ENCODE data around the gene FBXO30.

Gene FBXO30

GRCh38 chr6:145816392-145816791 is 1.8 kb upstream of the FBXO30 start:
- H3K4me1 ChIP-seq (ENCODE audit: control insufficient read depth in 1 of 2, insufficient read depth in 2 of 2, low read length in 2 of 2): peaks cover 6 to 13% of the 10 kb centered on the region in 2 donors
- peak overlapping the region; percentile 97 for H3K27ac ChIP-seq (ENCODE audit: low read length)
- H3K27me3 ChIP-seq (ENCODE audit: low read depth, low read length): no peaks in the 10 kb centered on the region
- H3K4me3 ChIP-seq (ENCODE audit: low read depth in 1 of 2, low read length in 2 of 2): peak overlapping the region in 1 of 2 donors; percentile 87
- no peaks in the 10 kb centered on the region for H3K9me3 ChIP-seq (ENCODE audit: control insufficient read depth in 1 of 2, low read length in 2 of 2)
- peaks cover 0 to 4% of the 10 kb centered on the region in 2 donors for H3K36me3 ChIP-seq (ENCODE audit: control insufficient read depth in 1 of 2, insufficient read depth in 2 of 2, low read length in 2 of 2)

GRCh38 chr6:145815309-145816274 is 997 bp upstream of the FBXO30 start:
- Histone ChIP-seq H3K27ac (ENCODE audit: low read length) (peak overlapping the region; percentile 97), H3K4me1 (ENCODE audit: control insufficient read depth in 1 of 2, insufficient read depth in 2 of 2, low read length in 2 of 2) (peaks cover 12 to 17% of the 10 kb centered on the region in 2 donors), H3K4me3 (ENCODE audit: low read depth in 1 of 2, low read length in 2 of 2) (peak overlapping the region; percentile 87 to 92), H3K9me3 (ENCODE audit: control insufficient read depth in 1 of 2, low read length in 2 of 2) (no peaks in the 10 kb centered on the region), H3K27me3 (ENCODE audit: low read depth, low read length) (no peaks in the 10 kb centered on the region), H3K36me3 (ENCODE audit: control insufficient read depth in 1 of 2, insufficient read depth in 2 of 2, low read length in 2 of 2) (peaks cover 0 to 4% of the 10 kb centered on the region in 2 donors)

GRCh38 chr6:145814035-145814500 is 527 bp downstream of the FBXO30 start:
- Histone ChIP-seq H3K27me3 (ENCODE audit: low read depth, low read length) (no peaks in the 10 kb centered on the region), H3K27ac (ENCODE audit: low read length) (peak overlapping the region; percentile 96), H3K36me3 (ENCODE audit: control insufficient read depth in 1 of 2, insufficient read depth in 2 of 2, low read length in 2 of 2) (peaks cover 0 to 4% of the 10 kb centered on the region in 2 donors), H3K9me3 (ENCODE audit: control insufficient read depth in 1 of 2, low read length in 2 of 2) (no peaks in the 10 kb centered on the region), H3K4me1 (ENCODE audit: control insufficient read depth in 1 of 2, insufficient read depth in 2 of 2, low read length in 2 of 2) (peaks cover 17 to 23% of the 10 kb centered on the region in 2 donors), H3K4me3 (ENCODE audit: low read depth in 1 of 2, low read length in 2 of 2) (peak overlapping the region; percentile 92 to 98)

- peaks cover 17 to 23% of the 10 kb centered on the region in 2 donors for H3K4me1 ChIP-seq (ENCODE audit: control insufficient read depth in 1 of 2, insufficient read depth in 2 of 2, low read length in 2 of 2)
- peaks cover 0 to 4% of the 10 kb centered on the region in 2 donors for H3K36me3 ChIP-seq (ENCODE audit: control insufficient read depth in 1 of 2, insufficient read depth in 2 of 2, low read length in 2 of 2)
- H3K9me3 ChIP-seq (ENCODE audit: control insufficient read depth in 1 of 2, low read length in 2 of 2): no peaks in the 10 kb centered on the region
- H3K27me3 ChIP-seq (ENCODE audit: low read depth, low read length): no peaks in the 10 kb centered on the region
- H3K4me3 ChIP-seq (ENCODE audit: low read depth in 1 of 2, low read length in 2 of 2): peak overlapping the region; percentile 92 to 98
- peak overlapping the region; percentile 96 for H3K27ac ChIP-seq (ENCODE audit: low read length)
Observed at GRCh38 chr6:145813285-145814034, 1.1 kb downstream of the FBXO30 start.

GRCh38 chr6:145811741-145812140 is 2.9 kb downstream of the FBXO30 start:
- H3K4me1 ChIP-seq (ENCODE audit: control insufficient read depth in 1 of 2, insufficient read depth in 2 of 2, low read length in 2 of 2): peaks cover 17 to 27% of the 10 kb centered on the region in 2 donors
- H3K4me3 ChIP-seq (ENCODE audit: low read depth in 1 of 2, low read length in 2 of 2): peak overlapping the region in 1 of 2 donors; percentile 92
- no peaks in the 10 kb centered on the region for H3K27me3 ChIP-seq (ENCODE audit: low read depth, low read length)
- peaks cover 0 to 4% of the 10 kb centered on the region in 2 donors for H3K36me3 ChIP-seq (ENCODE audit: control insufficient read depth in 1 of 2, insufficient read depth in 2 of 2, low read length in 2 of 2)
- H3K27ac ChIP-seq (ENCODE audit: low read length): peak overlapping the region; percentile 96
- H3K9me3 ChIP-seq (ENCODE audit: control insufficient read depth in 1 of 2, low read length in 2 of 2): no peaks in the 10 kb centered on the region

GRCh38 chr6:145809785-145810184 is 4.8 kb downstream of the FBXO30 start:
- peaks cover 10 to 28% of the 10 kb centered on the region in 2 donors for H3K4me1 ChIP-seq (ENCODE audit: control insufficient read depth in 1 of 2, insufficient read depth in 2 of 2, low read length in 2 of 2)
- H3K27ac ChIP-seq (ENCODE audit: low read length): peak overlapping the region; percentile 48
- H3K9me3 ChIP-seq (ENCODE audit: control insufficient read depth in 1 of 2, low read length in 2 of 2): no peaks in the 10 kb centered on the region
- peaks cover 9 to 14% of the 10 kb centered on the region in 2 donors for H3K36me3 ChIP-seq (ENCODE audit: control insufficient read depth in 1 of 2, insufficient read depth in 2 of 2, low read length in 2 of 2)
- no peak overlapping the region for H3K4me3 ChIP-seq (ENCODE audit: low read depth in 1 of 2, low read length in 2 of 2)
- H3K27me3 ChIP-seq (ENCODE audit: low read depth, low read length): no peaks in the 10 kb centered on the region

GRCh38 chr6:145809211-145809610 is 5.4 kb downstream of the FBXO30 start:
- Histone ChIP-seq H3K4me1 (ENCODE audit: control insufficient read depth in 1 of 2, insufficient read depth in 2 of 2, low read length in 2 of 2) (peaks cover 10 to 34% of the 10 kb centered on the region in 2 donors), H3K27ac (ENCODE audit: low read length) (peak overlapping the region; percentile 48)

GRCh38 chr6:145808239-145808638 is 6.4 kb downstream of the FBXO30 start:
- Histone ChIP-seq H3K4me3 (ENCODE audit: low read depth in 1 of 2, low read length in 2 of 2) (no peak overlapping the region), H3K27me3 (ENCODE audit: low read depth, low read length) (no peaks in the 10 kb centered on the region), H3K4me1 (ENCODE audit: control insufficient read depth in 1 of 2, insufficient read depth in 2 of 2, low read length in 2 of 2) (peaks cover 10 to 34% of the 10 kb centered on the region in 2 donors), H3K9me3 (ENCODE audit: control insufficient read depth in 1 of 2, low read length in 2 of 2) (no peaks in the 10 kb centered on the region), H3K27ac (ENCODE audit: low read length) (no peak overlapping the region), H3K36me3 (ENCODE audit: control insufficient read depth in 1 of 2, insufficient read depth in 2 of 2, low read length in 2 of 2) (peaks cover 15 to 19% of the 10 kb centered on the region in 2 donors)

More at GRCh38 chr6:145809211-145809610, 5.4 kb downstream of the FBXO30 start:
- Histone ChIP-seq H3K4me3 (ENCODE audit: low read depth in 1 of 2, low read length in 2 of 2) (no peak overlapping the region), H3K36me3 (ENCODE audit: control insufficient read depth in 1 of 2, insufficient read depth in 2 of 2, low read length in 2 of 2) (peaks cover 15 to 19% of the 10 kb centered on the region in 2 donors), H3K9me3 (ENCODE audit: control insufficient read depth in 1 of 2, low read length in 2 of 2) (no peaks in the 10 kb centered on the region), H3K27me3 (ENCODE audit: low read depth, low read length) (no peaks in the 10 kb centered on the region)

- H3K4me3 ChIP-seq (ENCODE audit: low read depth in 1 of 2, low read length in 2 of 2): no peak overlapping the region
- H3K4me1 ChIP-seq (ENCODE audit: control insufficient read depth in 1 of 2, insufficient read depth in 2 of 2, low read length in 2 of 2): peaks cover 0 to 10% of the 10 kb centered on the region in 2 donors
- H3K27ac ChIP-seq (ENCODE audit: low read length): no peak overlapping the region
- H3K9me3 ChIP-seq (ENCODE audit: control insufficient read depth in 1 of 2, low read length in 2 of 2): no peaks in the 10 kb centered on the region
- H3K36me3 ChIP-seq (ENCODE audit: control insufficient read depth in 1 of 2, insufficient read depth in 2 of 2, low read length in 2 of 2): peaks cover 15 to 19% of the 10 kb centered on the region in 2 donors
- no peaks in the 10 kb centered on the region for H3K27me3 ChIP-seq (ENCODE audit: low read depth, low read length)
Observed at GRCh38 chr6:145802141-145802540, 12.5 kb downstream of the FBXO30 start.

GRCh38 chr6:145801021-145801420 is 13.6 kb downstream of the FBXO30 start:
- Histone ChIP-seq H3K27ac (ENCODE audit: low read length) (no peak overlapping the region), H3K36me3 (ENCODE audit: control insufficient read depth in 1 of 2, insufficient read depth in 2 of 2, low read length in 2 of 2) (peaks cover 13 to 17% of the 10 kb centered on the region in 2 donors), H3K9me3 (ENCODE audit: control insufficient read depth in 1 of 2, low read length in 2 of 2) (no peaks in the 10 kb centered on the region), H3K27me3 (ENCODE audit: low read depth, low read length) (no peaks in the 10 kb centered on the region), H3K4me3 (ENCODE audit: low read depth in 1 of 2, low read length in 2 of 2) (no peak overlapping the region), H3K4me1 (ENCODE audit: control insufficient read depth in 1 of 2, insufficient read depth in 2 of 2, low read length in 2 of 2) (peaks cover 0 to 7% of the 10 kb centered on the region in 2 donors)

GRCh38 chr6:145798530-145798929 is 16.1 kb downstream of the FBXO30 start:
- Histone ChIP-seq H3K4me3 (ENCODE audit: low read depth in 1 of 2, low read length in 2 of 2) (no peak overlapping the region), H3K27ac (ENCODE audit: low read length) (peak overlapping the region; percentile 48)

More at GRCh38 chr6:145798530-145798929, 16.1 kb downstream of the FBXO30 start:
- no peaks in the 10 kb centered on the region for H3K27me3 ChIP-seq (ENCODE audit: low read depth, low read length)
- H3K4me1 ChIP-seq (ENCODE audit: control insufficient read depth in 1 of 2, insufficient read depth in 2 of 2, low read length in 2 of 2): no peaks in the 10 kb centered on the region
- H3K36me3 ChIP-seq (ENCODE audit: control insufficient read depth in 1 of 2, insufficient read depth in 2 of 2, low read length in 2 of 2): no peaks in the 10 kb centered on the region
- H3K9me3 ChIP-seq (ENCODE audit: control insufficient read depth in 1 of 2, low read length in 2 of 2): no peaks in the 10 kb centered on the region
